Measurements from ENCODE around the gene ADO. TPM values are rescaled to one million over a fixed set of nuclear protein-coding genes. Genes with fewer than 3 reads are reported as not detected.

Gene ADO
- total RNA-seq, 4 donors from 2014 or later = 19.5 to 28.1 (median 23.4) TPM

- no peak overlapping the region for H3K4me3 ChIP-seq
- peaks cover 4 to 11% (median 7%) of the 10 kb centered on the region in 4 donors for H3K4me1 ChIP-seq
- TF ChIP-seq CTCF (IDR thresholded peaks at IDR 0.05) (no peak), POLR2A (IDR thresholded peaks at IDR 0.05; ENCODE audit: low read depth) (no peak), POLR2AphosphoS5 (IDR thresholded peaks at IDR 0.05) (no peak), EP300 (IDR thresholded peaks at IDR 0.05) (no peak)
- no peaks in the 10 kb centered on the region for H3K27me3 ChIP-seq
- intact Hi-C loops (cut with DNase I) = no loop called here
- WGBS = 82% methylated on average over 3 of the region's 3 CpGs
- no peak for DNase-seq (ENCODE audit: extremely low spot score)
- no peaks in the 10 kb centered on the region for H3K9me3 ChIP-seq
- H3K36me3 ChIP-seq = no peaks in the 10 kb centered on the region
- H3K27ac ChIP-seq (replicated peaks in 1 of 4) = no peak overlapping the region
These were observed 38.1 kb upstream of the ADO start for GRCh38 chr10:62766386-62766785.

GRCh38 chr10:62769574-62770242 is 34.8 kb upstream of the ADO start:
- peaks cover 0 to 3% (median 0%) of the 10 kb centered on the region in 4 donors for H3K27me3 ChIP-seq
- H3K4me1 ChIP-seq = peaks cover 4 to 16% (median 7%) of the 10 kb centered on the region in 4 donors
- no peak overlapping the region for H3K4me3 ChIP-seq
- TF ChIP-seq POLR2AphosphoS5 (IDR thresholded peaks at IDR 0.05) (no peak), POLR2A (IDR thresholded peaks at IDR 0.05; ENCODE audit: low read depth) (no peak), EP300 (IDR thresholded peaks at IDR 0.05) (no peak), CTCF (IDR thresholded peaks at IDR 0.05) (no peak)
- no peak for DNase-seq (ENCODE audit: extremely low spot score)
- no peaks in the 10 kb centered on the region for H3K36me3 ChIP-seq
- H3K27ac ChIP-seq (replicated peaks in 1 of 4) = no peak overlapping the region
- H3K9me3 ChIP-seq = no peaks in the 10 kb centered on the region
- intact Hi-C loops (cut with DNase I) = no loop called here
- WGBS = 93% methylated on average over 1 of the region's 1 CpG

GRCh38 chr10:62772186-62772974 is 32.1 kb upstream of the ADO start:
- 49% methylated on average over 7 of the region's 7 CpGs for WGBS
- intact Hi-C loops (cut with DNase I) = no loop called here
- TF ChIP-seq POLR2A (IDR thresholded peaks at IDR 0.05; ENCODE audit: low read depth) (no peak), POLR2AphosphoS5 (IDR thresholded peaks at IDR 0.05) (no peak), CTCF (IDR thresholded peaks at IDR 0.05) (no peak), EP300 (IDR thresholded peaks at IDR 0.05) (no peak)

GRCh38 chr10:62778125-62778524 is 26.4 kb upstream of the ADO start:
- intact Hi-C loops (cut with DNase I) = no loop called here
- no peak for DNase-seq (ENCODE audit: extremely low spot score)
- WGBS = 93% methylated on average over 2 of the region's 2 CpGs
- Histone ChIP-seq H3K9me3 (no peaks in the 10 kb centered on the region), H3K4me1 (no peaks in the 10 kb centered on the region), H3K27me3 (peaks cover 0 to 16% (median 0%) of the 10 kb centered on the region in 4 donors), H3K27ac (replicated peaks in 1 of 4) (no peak overlapping the region), H3K36me3 (no peaks in the 10 kb centered on the region), H3K4me3 (no peak overlapping the region)
- TF ChIP-seq POLR2A (IDR thresholded peaks at IDR 0.05; ENCODE audit: low read depth) = no peak
- no peak for TF ChIP-seq EP300 (IDR thresholded peaks at IDR 0.05)
- TF ChIP-seq POLR2AphosphoS5 (IDR thresholded peaks at IDR 0.05) = no peak
- TF ChIP-seq CTCF (IDR thresholded peaks at IDR 0.05) = no peak

More at GRCh38 chr10:62772186-62772974, 32.1 kb upstream of the ADO start:
- no peaks in the 10 kb centered on the region for H3K9me3 ChIP-seq
- no peak overlapping the region for H3K4me3 ChIP-seq
- H3K27ac ChIP-seq (replicated peaks in 1 of 4) = no peak overlapping the region
- peaks cover 0 to 16% (median 0%) of the 10 kb centered on the region in 4 donors for H3K27me3 ChIP-seq
- DNase-seq (ENCODE audit: extremely low spot score) = no peak
- H3K36me3 ChIP-seq = no peaks in the 10 kb centered on the region
- H3K4me1 ChIP-seq = peaks cover 4 to 16% (median 7%) of the 10 kb centered on the region in 4 donors

Measured in esophagus muscularis mucosa (tissue), 4 donors.